ENCODE results near the gene SYT5.

GRCh38 chr19:55186080-55186479, 6.0 kb upstream of the SYT5 start:
- TF ChIP-seq CTCF (conservative IDR thresholded peaks at IDR 0.05; ENCODE audit: low read length), result no peak
- no peak for TF ChIP-seq EZH2phosphoT487 (IDR thresholded peaks at IDR 0.05; ENCODE audit: borderline replicate concordance)
